NCI-H2107 treated with DMSO at 0.1 percent for 48 hours (cell line): ENCODE results near the gene PUM1.
A peak's percentile ranks its signal among the peaks of the same experiment; 100 is the strongest.
"Not testable (repeated sequence)": the region's sequence is repeated elsewhere in the genome, so short reads cannot be mapped to it uniquely, and the experiment has no call there.

Experiments used
- DNase-seq: peaks from one replicate; lab custom pipeline; 2025; ENCODE audit not compliant: unreplicated experiment; lab: John Stamatoyannopoulos, UW

Gene PUM1

GRCh38 chr1:31064718-31065309, 703 bp downstream of the PUM1 start:
- DNase-seq: peak; percentile 71

GRCh38 chr1:31064111-31064717, 1.3 kb downstream of the PUM1 start:
- DNase-seq: no peak

- peak; percentile 46 for DNase-seq
These were observed 1.9 kb downstream of the PUM1 start for GRCh38 chr1:31063631-31064030.

GRCh38 chr1:31062867-31063380, 2.6 kb downstream of the PUM1 start:
- DNase-seq: no peak

GRCh38 chr1:31062162-31062866, 3.2 kb downstream of the PUM1 start:
- peak; percentile 80 for DNase-seq

- DNase-seq: no peak
These were observed 7.5 kb downstream of the PUM1 start for GRCh38 chr1:31058012-31058411.

GRCh38 chr1:31055953-31056352, 9.6 kb downstream of the PUM1 start:
- DNase-seq: no peak

- no peak for DNase-seq
These were observed 10.0 kb downstream of the PUM1 start for GRCh38 chr1:31055501-31055900.

GRCh38 chr1:31054958-31055481, 10.5 kb downstream of the PUM1 start:
- no peak for DNase-seq

- no peak for DNase-seq
These were observed 11.2 kb downstream of the PUM1 start for GRCh38 chr1:31054349-31054748.

GRCh38 chr1:31052613-31053012, 12.9 kb downstream of the PUM1 start:
- not testable (repeated sequence) for DNase-seq

GRCh38 chr1:31051611-31052010, 13.9 kb downstream of the PUM1 start:
- no peak for DNase-seq

GRCh38 chr1:31047507-31047906, 18.0 kb downstream of the PUM1 start:
- not testable (repeated sequence) for DNase-seq

- DNase-seq: peak; percentile 88
These were observed 21.9 kb downstream of the PUM1 start for GRCh38 chr1:31043631-31044030.

- DNase-seq: no peak
These were observed 22.9 kb downstream of the PUM1 start for GRCh38 chr1:31042656-31043055.

- DNase-seq: no peak
These were observed 24.0 kb downstream of the PUM1 start for GRCh38 chr1:31041529-31041928.

- DNase-seq: no peak
These were observed 25.5 kb downstream of the PUM1 start for GRCh38 chr1:31040038-31040437.

- DNase-seq: not testable (repeated sequence)
These were observed 26.6 kb downstream of the PUM1 start for GRCh38 chr1:31038935-31039334.

GRCh38 chr1:31038360-31038759, 27.2 kb downstream of the PUM1 start:
- DNase-seq: no peak

- no peak for DNase-seq
These were observed 28.6 kb downstream of the PUM1 start for GRCh38 chr1:31036749-31037500.

- DNase-seq: no peak
These were observed 31.9 kb downstream of the PUM1 start for GRCh38 chr1:31033598-31033997.
